Kidney epithelial cell (primary cell): ENCODE measurements around the gene PRKAR1B. TPM values are rescaled to one million over a fixed set of nuclear protein-coding genes. Genes with fewer than 3 reads are reported as not detected.

Source experiments
- DNase-seq: peaks from one replicate; pipeline ENCODE4 v3.0.0-alpha.2; 2010; ENCODE audit warnings: low read depth
- H3K27me3 ChIP-seq: 2 replicates; pipeline ENCODE4 v1.6.0; 2011; ENCODE audit warnings: low read length; ENCODE audit not compliant: control insufficient read depth, insufficient read depth
- H3K36me3 ChIP-seq: 2 replicates; pipeline ENCODE4 v1.5.1; 2011; ENCODE audit warnings: low read length; ENCODE audit not compliant: control insufficient read depth, insufficient read depth
- H3K4me3 ChIP-seq: 2 replicates; pipeline ENCODE4 v1.5.1; 2011; ENCODE audit warnings: low read depth, mild to moderate bottlenecking, control low read depth, low read length
- total RNA-seq: library from RNA; depleted of rRNA; stranded (reverse); fragments of >200 nt; gene quantifications from 2 replicates; pipeline ENCODE4 v1.2.3, GENCODE V29; 2015
- TF ChIP-seq, protein P1 (sequence below): IDR thresholded peaks from 2 replicates; pipeline ENCODE4 v1.5.1; 2011; ENCODE audit warnings: mild to moderate bottlenecking, moderate library complexity, low read length, control low read depth, inconsistent platforms; ENCODE audit not compliant: insufficient read depth, poor library complexity, severe bottlenecking

PRKAR1B gene
- total RNA-seq, 1 donor from 2014 or later, result 23.8 TPM

DNA sequence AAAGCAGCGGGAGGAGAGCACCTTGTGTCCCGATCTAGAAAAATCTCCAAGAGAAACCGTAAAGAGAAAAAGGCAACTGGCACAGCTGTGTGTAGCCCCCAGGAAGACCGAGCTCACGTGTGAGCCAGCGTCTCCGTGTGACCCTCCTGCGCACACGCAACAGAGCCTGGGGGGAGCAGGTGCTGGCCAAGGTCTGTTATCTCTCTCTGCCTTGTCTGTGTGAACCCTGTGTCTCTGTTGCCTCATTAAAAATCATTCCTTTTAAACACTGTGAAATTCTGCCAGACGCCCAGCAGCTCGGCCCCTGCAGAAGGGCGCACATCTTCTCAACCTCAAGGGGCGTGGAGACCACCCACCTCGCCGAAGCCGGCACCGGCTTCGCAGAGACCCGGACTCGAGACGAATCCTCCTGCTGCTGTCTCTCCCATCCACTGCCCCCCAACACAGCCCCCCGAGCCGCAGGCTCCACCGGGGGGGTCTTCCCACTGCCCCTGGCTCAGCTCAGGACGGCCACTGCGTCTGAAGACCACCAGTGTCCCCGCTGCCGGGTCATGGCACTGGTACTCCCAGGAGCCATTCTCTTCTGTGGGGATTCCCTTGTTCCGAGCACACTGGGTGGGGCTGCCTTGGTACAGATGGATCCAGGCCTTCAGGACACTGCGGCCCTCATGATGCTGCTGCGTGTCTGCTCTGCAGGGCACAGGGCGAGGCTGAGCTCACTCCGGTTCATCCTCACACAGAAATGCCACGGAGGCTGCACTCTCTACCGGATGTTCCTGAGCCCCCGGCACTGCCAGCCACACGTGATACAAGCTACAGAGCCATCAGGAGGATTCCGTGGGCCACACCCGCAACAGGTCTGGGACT lies 94.9 kb downstream of the PRKAR1B start:
- TF ChIP-seq, protein P1, sequence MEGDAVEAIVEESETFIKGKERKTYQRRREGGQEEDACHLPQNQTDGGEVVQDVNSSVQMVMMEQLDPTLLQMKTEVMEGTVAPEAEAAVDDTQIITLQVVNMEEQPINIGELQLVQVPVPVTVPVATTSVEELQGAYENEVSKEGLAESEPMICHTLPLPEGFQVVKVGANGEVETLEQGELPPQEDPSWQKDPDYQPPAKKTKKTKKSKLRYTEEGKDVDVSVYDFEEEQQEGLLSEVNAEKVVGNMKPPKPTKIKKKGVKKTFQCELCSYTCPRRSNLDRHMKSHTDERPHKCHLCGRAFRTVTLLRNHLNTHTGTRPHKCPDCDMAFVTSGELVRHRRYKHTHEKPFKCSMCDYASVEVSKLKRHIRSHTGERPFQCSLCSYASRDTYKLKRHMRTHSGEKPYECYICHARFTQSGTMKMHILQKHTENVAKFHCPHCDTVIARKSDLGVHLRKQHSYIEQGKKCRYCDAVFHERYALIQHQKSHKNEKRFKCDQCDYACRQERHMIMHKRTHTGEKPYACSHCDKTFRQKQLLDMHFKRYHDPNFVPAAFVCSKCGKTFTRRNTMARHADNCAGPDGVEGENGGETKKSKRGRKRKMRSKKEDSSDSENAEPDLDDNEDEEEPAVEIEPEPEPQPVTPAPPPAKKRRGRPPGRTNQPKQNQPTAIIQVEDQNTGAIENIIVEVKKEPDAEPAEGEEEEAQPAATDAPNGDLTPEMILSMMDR, result no peak

DNA sequence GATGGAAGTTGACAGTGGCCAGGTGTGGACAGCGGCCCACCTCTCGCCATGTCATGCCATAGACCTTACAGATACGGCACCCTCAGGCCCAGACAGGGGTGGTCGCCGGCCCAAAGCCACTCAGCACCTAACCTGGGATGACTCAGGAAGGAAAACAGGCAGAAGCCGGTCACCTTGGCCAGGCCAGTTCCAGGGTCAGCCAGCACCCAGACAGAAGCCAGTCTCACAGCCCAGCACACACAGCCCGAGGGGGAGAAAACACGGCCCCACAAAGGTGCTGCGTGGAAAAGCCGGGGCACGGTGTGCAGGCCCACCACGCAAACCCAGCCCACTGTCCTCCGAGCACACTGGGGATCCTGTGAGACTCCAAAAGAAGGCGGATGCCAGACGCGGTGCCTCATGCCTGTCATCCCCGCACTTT lies 95.8 kb downstream of the PRKAR1B start:
- no peaks in the 10 kb centered on the region for H3K27me3 ChIP-seq
- no peaks in the 10 kb centered on the region for H3K36me3 ChIP-seq
- DNase-seq, result no peak
- TF ChIP-seq, protein P1, result no peak
- H3K4me3 ChIP-seq, result no peak overlapping the region

More for the DNA sequence above, 94.9 kb downstream of the PRKAR1B start:
- no peaks in the 10 kb centered on the region for H3K27me3 ChIP-seq
- DNase-seq, result no peak
- H3K4me3 ChIP-seq, result no peak overlapping the region
- H3K36me3 ChIP-seq, result no peaks in the 10 kb centered on the region

DNA sequence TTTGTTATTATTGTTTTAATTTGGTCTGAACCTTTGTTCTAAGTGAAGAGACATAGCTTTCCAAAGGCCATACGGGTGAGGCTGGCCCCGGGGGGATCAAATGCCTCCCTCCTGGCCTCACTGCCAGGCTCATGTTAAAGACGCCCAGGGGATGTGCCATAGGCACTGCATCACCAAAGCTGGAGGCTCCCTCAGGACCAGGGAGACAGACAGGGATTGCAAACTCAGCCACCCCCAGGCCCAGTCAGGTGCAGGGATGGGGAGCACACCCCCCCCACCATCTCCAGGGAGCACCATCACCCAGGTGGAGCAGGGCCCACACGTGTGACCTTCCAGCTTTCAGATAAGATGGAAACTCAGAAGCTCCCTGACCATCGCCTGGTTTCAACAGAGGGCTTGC lies 96.5 kb downstream of the PRKAR1B start:
- Histone ChIP-seq H3K27me3 (no peaks in the 10 kb centered on the region), H3K4me3 (no peak overlapping the region), H3K36me3 (no peaks in the 10 kb centered on the region)
- DNase-seq, result no peak
- TF ChIP-seq, protein P1, result no peak

DNA sequence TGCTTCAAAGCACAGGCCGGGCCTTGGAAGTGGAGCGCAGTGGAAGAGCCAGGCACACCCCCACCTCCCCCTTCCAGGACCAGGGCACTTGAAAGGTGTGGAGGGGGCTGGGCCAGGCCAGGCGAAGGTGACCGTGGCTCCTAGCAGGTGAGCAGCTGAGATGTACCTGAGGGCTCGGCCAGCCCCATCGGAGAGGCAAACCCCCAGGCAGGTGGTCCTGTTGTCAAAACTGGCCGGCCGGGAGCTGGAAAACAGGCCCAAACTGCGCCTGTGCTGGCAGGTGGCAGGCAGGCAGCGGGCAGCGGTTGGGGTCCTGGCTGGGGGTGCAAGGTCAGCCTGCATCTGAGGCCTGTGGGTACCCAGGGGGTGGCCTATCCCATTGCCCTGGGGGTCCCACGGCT lies 97.0 kb downstream of the PRKAR1B start:
- TF ChIP-seq, protein P1, result no peak

DNA sequence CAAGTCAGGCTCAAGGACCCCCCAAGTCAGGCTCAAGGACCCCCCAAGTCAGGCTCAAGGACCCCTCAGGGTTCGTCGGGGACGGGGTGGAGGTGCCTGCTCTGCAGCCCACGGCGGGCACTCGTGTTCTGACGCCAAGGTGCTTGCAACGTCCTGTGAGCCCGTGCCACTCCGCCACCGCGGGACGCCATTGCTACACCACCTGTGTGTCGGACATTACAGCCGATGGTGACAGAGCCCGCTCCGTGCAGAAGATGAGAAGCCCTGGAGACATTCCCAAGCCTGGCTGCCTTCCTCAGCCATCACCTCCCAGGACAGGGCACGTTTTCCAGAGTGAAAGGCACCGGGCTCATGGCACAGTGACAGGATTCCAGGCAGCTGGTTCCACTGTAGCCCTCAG lies 98.3 kb downstream of the PRKAR1B start:
- Histone ChIP-seq H3K27me3 (no peaks in the 10 kb centered on the region), H3K36me3 (no peaks in the 10 kb centered on the region), H3K4me3 (no peak overlapping the region)
- no peak for DNase-seq
- TF ChIP-seq, protein P1, result no peak

More for the DNA sequence above, 97.0 kb downstream of the PRKAR1B start:
- Histone ChIP-seq H3K4me3 (no peak overlapping the region), H3K36me3 (no peaks in the 10 kb centered on the region), H3K27me3 (no peaks in the 10 kb centered on the region)
- DNase-seq, result no peak

DNA sequence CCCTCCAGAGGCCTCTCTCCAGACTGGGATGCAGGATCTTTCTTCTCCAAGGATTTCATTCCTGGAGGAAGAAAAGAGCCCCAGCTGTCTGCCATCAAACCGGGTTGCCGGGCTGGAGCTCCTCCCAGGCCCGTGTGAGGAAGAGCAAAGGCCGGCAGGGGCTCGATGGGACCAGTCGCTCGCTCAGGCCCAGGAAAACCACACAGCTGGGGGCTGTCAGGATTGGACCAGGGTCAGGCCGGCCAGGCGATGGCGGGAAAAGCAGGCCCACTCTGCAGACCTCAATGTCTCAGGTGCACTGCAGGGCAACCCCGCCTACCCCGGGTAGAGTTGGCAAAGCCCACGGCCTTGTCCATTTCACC lies 98.7 kb downstream of the PRKAR1B start:
- TF ChIP-seq, protein P1, result no peak
- no peak for DNase-seq
- no peaks in the 10 kb centered on the region for H3K27me3 ChIP-seq
- H3K4me3 ChIP-seq, result no peak overlapping the region
- no peaks in the 10 kb centered on the region for H3K36me3 ChIP-seq
